Activated B cell treated with CpG ODN at 0.5 μM for 24 hours (primary cell): Measurements from ENCODE around the gene ADAMTS17. TPM values are rescaled to one million over a fixed set of nuclear protein-coding genes. Genes with fewer than 3 reads are reported as not detected.

Experiments
- ATAC-seq: fragments of 200-7000 bp; cut with Tn5 transposase; one replicate; pipeline ENCODE4 v1.10.0; 2021; ENCODE audit warnings: low read depth, mild to moderate bottlenecking, moderate library complexity
- CTCF ChIA-PET: fragments of 350-600 bp; sonication (Branson Sonifier 250); formaldehyde crosslinking; loops from one replicate; lab custom pipeline; 2021; ENCODE audit warnings: antibody characterized with exemption; lab: Charles Lee
- POLR2A ChIA-PET: fragments of 350-600 bp; sonication (Branson Sonifier 250); formaldehyde crosslinking; loops from one replicate; lab custom pipeline; 2021; ENCODE audit warnings: antibody characterized with exemption; lab: Charles Lee
- DNase-seq: peaks from one replicate; pipeline ENCODE4 v3.0.0; 2022
- H3K27ac Mint-ChIP-seq: one replicate; pipeline ENCODE4 v1.8.0; 2020; ENCODE audit warnings: mixed read lengths
- H3K27me3 Mint-ChIP-seq: one replicate; pipeline ENCODE4 v1.8.0; 2021; ENCODE audit warnings: mixed read lengths
- H3K36me3 Mint-ChIP-seq: one replicate; pipeline ENCODE4 v1.8.0; 2021; ENCODE audit warnings: low read depth, mixed read lengths
- H3K4me1 Mint-ChIP-seq: one replicate; pipeline ENCODE4 v1.8.0; 2021; ENCODE audit warnings: mixed read lengths
- H3K4me3 Mint-ChIP-seq: one replicate; pipeline ENCODE4 v1.8.0; 2020; ENCODE audit warnings: mild to moderate bottlenecking, mixed read lengths
- H3K9me3 Mint-ChIP-seq: one replicate; pipeline ENCODE4 v1.8.0; 2020; ENCODE audit warnings: mixed read lengths
- CTCF ChIP-seq: fragments of 200-600 bp; IDR thresholded peaks from one replicate; pipeline ENCODE4 v1.8.0; 2022; ENCODE audit warnings: antibody characterized with exemption, mild to moderate bottlenecking
- intact Hi-C: fragments of 100-400 bp; cut with micrococcal nuclease; formaldehyde crosslinking; loops from one replicate; pipeline ENCODE4 v1.15.1; 2024
- total RNA-seq: library from RNA; stranded (reverse); gene quantifications from 2 replicates; pipeline ENCODE4 v1.2.3, GENCODE V29; 2022

Gene ADAMTS17
- total RNA-seq, 1 donor from 2014 or later = 1.6 TPM

GRCh38 chr15:100002086-100002620, 339.6 kb downstream of the ADAMTS17 start:
- H3K4me1 Mint-ChIP-seq = no peaks in the 10 kb centered on the region
- DNase-seq (no peak), ATAC-seq (no peak)
- POLR2A ChIA-PET = no interaction called here
- no peaks in the 10 kb centered on the region for H3K36me3 Mint-ChIP-seq
- intact Hi-C loops = no loop called here
- H3K27ac Mint-ChIP-seq = no peak overlapping the region
- peaks cover 4% of the 10 kb centered on the region for H3K9me3 Mint-ChIP-seq
- H3K27me3 Mint-ChIP-seq = no peaks in the 10 kb centered on the region
- CTCF ChIA-PET = no interaction called here
- no peak overlapping the region for H3K4me3 Mint-ChIP-seq
- TF ChIP-seq CTCF = no peak

- TF ChIP-seq CTCF = no peak
- POLR2A ChIA-PET = no interaction called here
- no peaks in the 10 kb centered on the region for H3K27me3 Mint-ChIP-seq
- H3K9me3 Mint-ChIP-seq = peaks cover 4% of the 10 kb centered on the region
- H3K4me3 Mint-ChIP-seq = no peak overlapping the region
- H3K4me1 Mint-ChIP-seq = no peaks in the 10 kb centered on the region
- no peak for ATAC-seq
- intact Hi-C loops = no loop called here
- CTCF ChIA-PET = no interaction called here
- H3K27ac Mint-ChIP-seq = no peak overlapping the region
- H3K36me3 Mint-ChIP-seq = no peaks in the 10 kb centered on the region
- no peak for DNase-seq
Observed at GRCh38 chr15:100001405-100001804, 340.4 kb downstream of the ADAMTS17 start.

- DNase-seq (no peak), ATAC-seq (no peak)
- Mint-ChIP-seq H3K27me3 (no peaks in the 10 kb centered on the region), H3K27ac (no peak overlapping the region), H3K9me3 (peaks cover 4% of the 10 kb centered on the region), H3K4me3 (no peak overlapping the region), H3K36me3 (no peaks in the 10 kb centered on the region), H3K4me1 (no peaks in the 10 kb centered on the region)
- POLR2A ChIA-PET = no interaction called here
- CTCF ChIA-PET = no interaction called here
- intact Hi-C loops = no loop called here
- no peak for TF ChIP-seq CTCF
Observed at GRCh38 chr15:99999282-100000070, 342.3 kb downstream of the ADAMTS17 start.

DNA sequence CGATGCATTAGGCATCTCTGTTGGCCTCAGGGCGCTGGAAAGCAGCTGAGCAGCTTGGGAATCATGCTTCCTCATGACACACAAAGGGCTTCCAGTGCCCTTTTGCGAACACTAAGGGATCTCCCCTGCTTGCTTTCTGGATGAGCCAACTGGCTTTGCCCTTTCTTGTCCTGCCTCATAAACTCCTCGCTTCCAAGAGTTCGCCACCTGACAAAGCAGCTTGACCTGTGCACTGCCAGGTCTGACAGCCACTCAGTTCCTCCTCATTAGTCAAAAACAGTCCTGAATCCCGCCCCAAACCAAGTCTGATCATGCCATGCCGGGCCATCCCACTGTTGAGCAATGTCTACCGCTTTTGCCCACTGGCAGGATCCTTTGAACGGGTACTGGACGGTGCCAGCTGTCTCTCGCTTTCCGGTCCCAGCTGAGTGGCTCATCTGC, 343.1 kb downstream of the ADAMTS17 start:
- Mint-ChIP-seq H3K27me3 (no peaks in the 10 kb centered on the region), H3K27ac (no peak overlapping the region), H3K4me3 (no peak overlapping the region), H3K4me1 (no peaks in the 10 kb centered on the region), H3K36me3 (no peaks in the 10 kb centered on the region), H3K9me3 (peaks cover 3% of the 10 kb centered on the region)
- POLR2A ChIA-PET = no interaction called here
- DNase-seq = no peak
- intact Hi-C loops = no loop called here
- ATAC-seq = no peak
- CTCF ChIA-PET = no interaction called here
- TF ChIP-seq CTCF = no peak

DNA sequence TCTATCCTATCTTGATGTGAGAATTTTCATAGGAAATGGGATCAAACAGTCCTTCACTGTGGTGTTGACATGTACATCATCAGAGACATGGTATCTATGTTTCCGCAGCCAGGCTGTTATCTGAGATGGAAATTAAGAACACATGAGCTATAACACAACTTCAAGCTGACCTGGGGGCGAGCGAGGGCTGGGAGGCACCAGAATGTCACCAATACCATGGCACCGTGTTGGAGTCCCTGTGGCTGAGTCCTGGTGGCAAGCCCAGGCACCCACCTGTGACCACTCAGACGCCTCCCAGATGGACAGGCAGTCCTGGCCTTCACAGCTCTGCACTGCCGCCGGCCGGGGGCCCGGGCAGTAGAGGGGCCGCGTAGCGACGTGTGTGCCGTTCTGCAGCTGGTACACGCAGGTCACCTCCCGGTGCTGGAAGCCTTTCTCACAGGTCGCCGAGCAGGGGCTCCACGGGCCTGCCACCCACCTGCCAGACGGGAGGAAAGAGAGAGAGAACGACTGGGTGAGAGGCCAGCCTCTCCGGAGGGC, 344.6 kb downstream of the ADAMTS17 start:
- DNase-seq = no peak
- ChIA-PET CTCF (no interaction called here), POLR2A (no interaction called here)

More for the DNA sequence above, 344.6 kb downstream of the ADAMTS17 start:
- H3K36me3 Mint-ChIP-seq = no peaks in the 10 kb centered on the region
- intact Hi-C loops = no loop called here
- no peak overlapping the region for H3K4me3 Mint-ChIP-seq
- H3K27me3 Mint-ChIP-seq = no peaks in the 10 kb centered on the region
- no peaks in the 10 kb centered on the region for H3K9me3 Mint-ChIP-seq
- no peaks in the 10 kb centered on the region for H3K4me1 Mint-ChIP-seq
- no peak overlapping the region for H3K27ac Mint-ChIP-seq
- TF ChIP-seq CTCF = no peak
- ATAC-seq = no peak
